HG02678 (cell line): ENCODE results near the gene CASZ1.

Source experiments
- ATAC-seq: cut with Tn5 transposase; IDR thresholded peaks from one replicate; pipeline ENCODE4 v1.9.1; 2021; ENCODE audit warnings: mild to moderate bottlenecking, moderate library complexity; ENCODE audit not compliant: unreplicated experiment

CASZ1 gene

DNA sequence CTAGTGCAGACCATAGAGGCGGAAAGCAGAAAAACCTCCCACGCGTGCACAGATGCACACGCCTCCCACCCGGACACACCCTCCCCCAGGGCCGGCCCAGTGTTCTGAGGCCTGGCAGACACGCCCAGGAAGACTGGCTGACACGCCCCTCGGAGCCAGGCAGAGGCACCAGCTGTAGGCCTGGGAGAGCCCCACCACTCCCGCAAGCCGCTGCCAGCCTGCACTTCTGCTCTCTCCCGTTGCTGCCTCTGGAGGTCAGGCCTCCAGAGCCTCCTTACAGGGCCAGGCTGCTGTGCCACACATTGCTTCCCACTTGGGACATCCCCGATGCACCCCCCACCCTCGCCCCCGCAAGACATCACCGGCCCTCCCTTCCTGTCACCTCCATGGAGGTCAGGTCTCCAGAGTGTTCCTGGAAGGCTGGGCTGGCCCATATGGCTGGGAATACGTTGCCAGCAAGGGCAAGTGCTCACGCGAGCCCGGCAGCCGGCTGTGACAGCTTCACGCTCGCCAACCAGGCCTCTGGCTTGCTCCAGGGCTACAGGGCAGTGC, 40.4 kb downstream of the CASZ1 start:
- ATAC-seq: no peak

DNA sequence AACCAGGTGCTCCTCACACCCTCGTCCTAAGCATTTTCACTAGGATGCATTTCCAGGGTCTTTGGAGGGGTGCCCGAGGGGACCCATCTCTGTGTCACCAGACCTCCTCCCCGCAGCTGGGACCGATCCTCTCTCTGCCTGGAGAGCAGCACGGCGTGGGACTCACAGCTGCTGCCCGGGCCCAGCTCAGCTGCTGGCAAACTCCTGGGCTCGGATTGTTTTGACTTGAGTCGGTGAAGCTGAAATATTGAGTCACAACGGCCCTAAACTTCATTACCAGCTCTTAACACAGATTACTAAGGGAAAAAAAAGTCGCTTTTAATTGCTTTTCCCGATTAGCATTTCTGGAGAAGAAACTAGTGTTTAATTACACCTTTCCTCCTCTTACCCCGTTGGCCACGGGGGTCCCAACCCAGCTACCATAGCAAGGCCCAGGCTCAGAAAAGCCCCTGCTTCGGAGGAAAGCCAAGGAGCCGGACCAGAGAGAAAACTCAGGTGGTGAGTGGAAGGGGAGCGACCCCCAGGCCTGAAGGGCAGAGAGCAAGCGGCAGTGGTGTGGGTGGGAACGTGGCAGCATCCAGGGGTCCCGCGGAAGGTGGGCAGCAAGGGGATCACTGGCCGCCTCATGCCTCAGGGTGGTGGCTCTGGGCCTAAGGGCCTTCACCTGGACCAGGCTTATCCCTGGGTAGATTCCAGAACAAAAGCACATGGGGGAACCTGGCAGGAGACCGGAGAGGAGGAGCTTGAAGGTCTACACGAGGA, 41.7 kb downstream of the CASZ1 start:
- ATAC-seq: no peak

DNA sequence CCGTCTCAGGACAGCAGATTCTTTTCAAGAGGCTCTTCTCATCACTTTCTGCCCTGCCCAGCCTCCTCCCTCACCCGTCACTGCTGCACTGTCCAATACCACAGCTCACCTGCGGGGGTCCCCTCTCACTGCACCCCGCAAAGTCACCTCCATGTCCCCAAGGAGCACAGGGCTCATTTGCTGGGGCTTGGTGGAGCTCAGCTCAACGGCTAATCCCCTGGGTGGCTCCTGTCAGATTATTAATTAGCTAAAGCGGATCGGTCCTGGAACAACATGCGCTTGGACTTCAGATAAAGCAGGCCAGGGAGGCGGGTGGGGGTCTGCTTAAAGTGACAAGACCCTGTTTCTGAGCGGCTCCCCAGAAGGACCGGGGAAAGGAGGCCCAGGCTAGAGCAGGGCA, 43.1 kb downstream of the CASZ1 start:
- no peak for ATAC-seq

DNA sequence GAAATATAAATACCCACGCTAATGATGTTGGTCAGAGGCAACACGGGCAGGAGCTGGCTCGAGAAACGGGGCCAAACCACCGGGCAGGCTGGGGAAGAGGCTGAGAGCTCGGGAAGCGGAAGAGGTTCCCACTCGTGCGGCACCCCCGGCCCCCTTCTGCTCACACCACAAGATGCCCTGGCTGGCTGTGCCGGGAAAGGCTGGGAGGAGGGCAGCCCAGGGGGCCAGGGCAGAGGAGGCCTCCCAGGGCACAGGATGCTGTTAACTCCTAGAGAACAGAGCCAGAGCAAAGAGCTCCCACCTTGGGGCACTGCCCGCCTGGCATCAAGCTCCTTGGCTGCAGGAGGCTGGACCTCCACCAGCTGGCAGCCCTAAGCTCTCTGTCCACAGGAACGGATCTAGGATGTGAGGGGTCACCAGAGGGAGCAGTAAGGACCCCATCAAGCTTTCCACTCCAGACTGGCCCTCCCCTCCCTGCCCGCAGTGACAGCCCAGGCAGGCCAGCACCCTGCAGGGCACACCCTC, 44.8 kb downstream of the CASZ1 start:
- no peak for ATAC-seq

DNA sequence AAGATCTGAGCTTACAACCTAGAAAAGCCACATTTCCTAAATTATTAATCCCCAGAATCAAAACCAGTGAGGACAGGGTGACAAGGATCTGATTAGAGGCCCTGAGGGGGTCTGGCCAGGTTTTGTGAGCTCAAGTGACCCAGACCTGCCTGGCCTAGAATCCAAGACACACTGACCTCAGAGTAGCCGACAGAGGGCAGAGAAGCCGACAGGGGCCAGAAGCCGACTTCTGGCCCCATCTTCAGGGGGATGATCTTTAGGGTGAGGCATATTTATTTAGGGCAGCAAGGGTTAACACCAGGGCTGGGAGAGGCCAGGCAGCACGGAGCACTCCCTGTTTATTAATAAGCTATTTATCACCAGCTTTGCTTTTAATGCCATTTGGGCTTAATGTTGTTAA, 45.3 kb downstream of the CASZ1 start:
- no peak for ATAC-seq

DNA sequence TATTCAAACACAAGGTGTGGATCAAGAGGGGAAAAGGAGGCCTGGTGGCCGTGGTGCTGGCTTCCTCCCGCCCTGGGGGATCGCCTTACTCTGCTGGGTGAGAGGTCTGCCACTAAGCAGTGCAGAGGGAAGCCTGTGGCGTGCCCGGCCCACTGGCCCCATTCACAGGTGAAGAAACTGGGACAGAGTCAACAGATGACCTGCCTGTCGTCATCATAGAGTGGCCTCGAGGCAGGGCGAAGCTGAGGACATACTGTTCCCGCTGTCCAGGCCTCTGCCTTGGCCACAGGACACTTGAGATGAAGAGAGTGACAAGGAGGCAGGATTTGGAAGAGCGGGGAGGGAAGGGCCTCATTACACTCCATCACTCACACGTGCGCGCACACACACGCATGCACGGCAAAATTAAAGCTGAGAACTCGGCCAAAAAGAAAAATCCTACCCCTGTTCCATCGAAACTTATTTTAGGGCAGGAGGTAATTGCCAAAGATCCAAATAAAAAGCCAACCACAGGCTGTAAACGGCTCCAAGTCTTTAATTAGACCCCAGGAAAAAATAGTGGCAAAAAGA, 50.5 kb downstream of the CASZ1 start:
- no peak for ATAC-seq

DNA sequence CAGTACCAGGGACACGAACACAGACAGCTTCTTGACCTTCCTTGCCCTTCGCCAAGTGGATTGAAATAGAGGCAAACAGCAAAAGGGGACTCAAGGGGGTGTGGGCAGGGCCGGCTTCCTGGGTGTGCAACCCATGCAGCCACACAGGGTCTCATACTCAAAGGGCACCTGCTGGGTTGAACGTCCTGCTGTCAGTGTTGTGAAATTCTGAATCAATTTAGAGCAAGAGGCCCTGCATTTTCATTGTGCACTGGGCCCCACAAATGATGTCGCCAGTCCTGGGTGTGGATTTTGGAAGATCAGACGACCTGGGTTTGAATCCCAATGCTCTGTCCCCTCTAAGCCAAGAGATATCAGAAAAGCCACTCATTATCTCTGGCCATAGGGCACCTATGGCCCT, 51.1 kb downstream of the CASZ1 start:
- ATAC-seq: no peak

DNA sequence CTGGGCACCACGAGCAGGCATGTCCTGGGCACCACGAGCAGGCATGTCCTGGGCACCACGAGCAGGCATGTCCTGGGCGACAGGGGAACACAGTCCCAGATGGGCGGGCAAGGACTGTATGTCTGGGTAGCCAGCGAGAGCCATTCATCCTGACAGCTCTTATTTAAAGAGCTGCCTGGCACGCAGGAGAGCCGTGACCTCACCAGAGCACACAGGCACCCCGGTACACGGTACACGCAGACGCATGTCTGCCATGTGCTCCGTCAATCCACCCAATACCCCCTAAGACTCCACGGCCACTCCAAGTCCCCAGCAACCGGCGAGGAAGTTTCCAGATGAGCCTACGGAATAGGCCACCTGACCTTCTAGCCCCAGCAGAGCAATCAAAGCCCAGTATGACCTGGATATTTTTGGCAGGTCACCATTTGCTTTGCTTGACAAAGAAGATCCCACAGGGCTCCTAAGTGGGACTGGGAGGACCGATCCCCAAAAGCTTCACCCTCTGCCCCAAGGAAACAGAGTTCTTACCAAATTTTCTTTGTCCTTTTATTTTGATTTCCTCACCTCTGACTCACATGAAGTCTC, 51.7 kb downstream of the CASZ1 start:
- ATAC-seq: no peak

DNA sequence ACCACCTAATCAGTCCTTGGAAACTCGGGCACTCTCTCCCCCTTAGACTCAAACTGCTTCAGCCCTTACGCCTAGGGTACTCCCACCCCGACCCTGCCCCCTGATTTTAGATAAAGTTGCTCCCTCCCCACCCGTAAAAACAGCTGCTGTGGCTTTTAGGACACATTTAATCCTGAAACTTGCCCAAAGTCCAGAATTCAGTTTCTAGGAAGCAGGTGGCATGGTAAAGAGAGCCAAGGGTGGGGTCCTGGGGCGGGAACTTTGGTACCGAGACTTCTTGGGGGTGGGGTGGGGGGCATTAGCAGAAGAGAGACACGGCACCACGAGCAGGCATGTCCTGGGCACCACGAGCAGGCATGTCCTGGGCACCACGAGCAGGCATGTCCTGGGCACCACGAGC, 52.4 kb downstream of the CASZ1 start:
- ATAC-seq: no peak

DNA sequence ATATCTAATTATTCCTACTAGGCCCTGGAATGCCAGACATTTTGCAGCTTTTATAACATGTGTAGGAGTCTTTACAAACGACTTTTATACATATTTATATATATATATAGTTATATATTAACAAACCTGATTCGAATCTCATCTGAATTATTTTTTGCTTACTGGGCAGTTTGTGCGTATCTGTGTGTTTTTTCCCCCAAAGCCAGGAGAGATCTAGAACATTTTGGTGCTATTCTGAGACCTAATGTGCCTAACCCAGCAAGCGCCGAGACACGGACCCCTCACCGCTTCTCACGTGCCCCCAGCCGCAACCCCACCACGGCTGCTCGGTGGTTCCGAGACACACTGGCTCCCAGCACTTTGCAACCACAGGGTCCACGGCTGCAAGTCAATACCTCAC, 54.8 kb downstream of the CASZ1 start:
- ATAC-seq: no peak

DNA sequence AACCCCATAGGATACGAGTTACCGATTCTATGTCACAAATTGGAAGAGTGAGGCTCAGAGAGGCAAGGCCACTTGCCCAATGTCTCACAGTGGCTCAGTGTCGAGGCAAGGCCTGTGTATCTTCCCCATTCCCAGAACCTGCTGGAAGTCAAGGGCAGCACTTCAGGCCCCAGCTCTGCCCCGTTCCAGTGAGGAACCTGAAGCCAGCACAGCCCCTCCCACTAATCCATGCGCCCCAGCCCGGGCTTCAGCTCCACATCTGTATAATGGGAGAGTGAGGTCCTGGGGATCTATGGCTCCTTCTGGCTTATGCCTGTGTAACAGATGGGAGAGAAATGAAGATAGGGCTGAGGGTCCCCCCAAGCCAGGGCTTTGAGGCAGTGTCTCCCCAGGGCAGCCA, 56.3 kb downstream of the CASZ1 start:
- ATAC-seq: no peak

DNA sequence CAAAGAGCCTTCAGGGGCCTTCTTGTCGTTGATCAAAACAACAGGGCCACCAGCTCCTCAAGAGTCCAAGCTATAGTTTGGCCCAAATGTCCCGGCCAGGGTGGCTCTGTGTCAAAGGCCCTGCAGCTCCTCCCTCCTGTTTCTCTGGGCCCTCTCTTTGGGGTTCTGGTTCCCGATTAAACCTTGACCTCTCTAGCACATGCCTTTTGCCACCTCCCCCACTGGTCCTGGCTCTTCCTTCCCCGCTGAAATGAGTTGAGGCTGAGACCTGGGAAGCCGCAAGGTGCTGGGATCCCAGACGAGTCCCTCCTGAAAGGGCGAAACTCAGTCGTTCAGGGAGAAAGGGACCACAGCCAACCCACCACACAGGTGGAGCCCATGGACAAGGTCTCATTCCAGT, 56.9 kb downstream of the CASZ1 start:
- no peak for ATAC-seq

DNA sequence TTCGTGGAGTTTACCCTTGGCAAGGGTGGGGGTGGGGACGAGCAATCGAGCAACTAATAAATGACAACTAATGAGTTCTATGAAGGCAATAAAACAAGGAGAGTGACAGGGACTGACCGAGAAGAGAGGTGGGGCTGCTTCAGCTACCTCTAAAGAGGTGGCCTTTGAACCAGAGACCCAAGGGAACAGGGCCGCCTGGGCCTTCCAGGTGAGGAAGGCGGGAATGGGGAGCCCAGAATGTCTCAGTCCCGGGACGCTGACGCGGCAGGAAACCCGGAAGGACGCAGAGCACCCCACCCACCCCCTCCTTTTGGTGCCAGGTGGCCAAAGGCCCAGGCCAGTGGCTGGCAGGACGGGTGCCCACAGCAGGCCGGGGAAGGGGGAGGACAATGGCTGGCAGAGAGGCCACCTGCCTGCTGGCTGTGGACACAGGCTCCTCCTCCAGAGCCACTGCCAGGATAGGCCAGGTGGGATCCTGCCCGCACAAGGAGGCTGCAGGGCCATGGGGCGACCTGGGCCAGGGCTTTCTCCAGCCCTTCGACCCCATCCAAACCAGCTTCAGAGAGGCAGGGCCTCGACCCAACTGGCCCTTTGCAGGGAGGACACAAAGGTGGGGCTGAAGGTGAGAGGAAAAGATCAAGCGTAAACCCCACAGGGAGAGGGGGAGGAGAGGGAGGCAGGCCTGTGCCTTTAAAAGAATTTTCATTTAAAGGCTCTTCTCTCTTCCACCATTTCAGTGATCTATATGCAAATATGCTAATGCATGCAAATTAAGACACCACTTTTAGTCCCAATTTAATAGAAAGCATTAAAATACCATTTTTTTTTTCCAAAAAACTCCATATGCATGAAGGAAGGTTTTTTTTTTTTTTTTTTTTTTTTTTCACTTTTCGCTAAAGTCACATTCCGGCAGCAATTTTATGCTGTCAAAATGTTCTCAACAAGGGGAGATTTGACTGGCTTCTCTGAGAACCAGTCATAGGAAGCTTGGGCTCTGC, 58.1 kb downstream of the CASZ1 start:
- no peak for ATAC-seq

DNA sequence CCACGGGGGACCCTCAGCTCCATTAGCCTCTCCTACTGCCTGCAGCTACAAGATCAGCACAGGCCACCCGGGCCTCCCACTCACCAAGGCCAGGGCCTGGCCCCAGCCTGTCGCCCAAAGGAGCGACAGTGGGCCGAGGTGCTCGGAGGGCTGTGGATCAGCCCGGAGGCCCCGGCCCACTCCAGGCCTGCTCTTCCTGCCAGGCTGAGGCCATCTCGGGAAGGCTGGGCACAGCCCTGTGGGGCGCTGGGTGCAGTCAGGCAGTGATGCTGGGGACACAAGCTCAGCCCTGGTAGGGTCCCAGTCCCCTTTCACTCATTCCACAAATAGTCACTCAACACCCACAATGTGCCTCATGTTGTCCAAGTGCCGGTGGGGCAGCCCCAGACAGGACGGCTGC, 58.8 kb downstream of the CASZ1 start:
- no peak for ATAC-seq

DNA sequence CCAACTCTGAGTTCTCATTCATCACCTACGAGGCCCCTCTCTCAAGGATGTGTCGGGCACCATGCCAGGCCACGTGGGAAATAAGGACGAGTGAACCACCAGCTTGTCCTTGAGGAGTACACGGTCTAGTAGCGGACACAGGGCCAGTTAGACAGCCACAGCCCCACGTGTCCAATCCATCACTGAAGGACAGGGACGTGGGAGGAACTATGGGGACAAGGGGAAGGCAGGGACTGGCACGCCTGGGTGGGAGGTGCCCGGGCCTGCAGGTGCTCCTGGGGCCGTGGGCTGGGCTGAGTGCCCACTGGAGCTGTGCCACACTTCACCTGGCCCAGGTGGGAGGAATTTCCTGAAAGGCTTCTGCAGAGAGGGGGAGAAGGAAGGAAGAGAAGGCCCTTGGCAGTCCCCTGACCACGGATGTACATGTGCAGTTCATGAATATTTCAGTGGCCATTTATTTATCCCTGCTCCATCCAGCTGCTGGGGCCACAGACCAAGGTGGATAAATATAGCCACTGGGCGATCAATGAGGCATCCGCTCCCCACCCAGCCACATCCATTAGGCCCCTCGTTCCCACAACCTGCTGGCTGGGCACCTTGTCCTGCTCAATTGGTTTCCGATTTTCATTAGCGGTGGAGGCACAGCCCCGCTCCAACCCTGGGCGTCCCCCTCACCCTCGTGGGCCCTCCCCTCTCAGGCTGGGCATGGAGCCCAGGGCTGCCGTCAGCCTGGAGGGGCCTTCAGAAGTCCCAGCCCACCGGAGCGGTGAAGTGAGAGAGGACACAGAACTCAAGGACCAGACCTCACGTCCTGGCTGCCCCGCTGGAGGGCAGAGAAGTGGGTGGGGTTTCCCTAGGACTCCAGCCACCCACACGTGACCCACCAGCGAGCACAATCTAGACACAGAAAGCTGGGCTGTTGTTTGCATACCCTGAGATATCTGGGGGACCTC, 59.5 kb downstream of the CASZ1 start:
- ATAC-seq: no peak

DNA sequence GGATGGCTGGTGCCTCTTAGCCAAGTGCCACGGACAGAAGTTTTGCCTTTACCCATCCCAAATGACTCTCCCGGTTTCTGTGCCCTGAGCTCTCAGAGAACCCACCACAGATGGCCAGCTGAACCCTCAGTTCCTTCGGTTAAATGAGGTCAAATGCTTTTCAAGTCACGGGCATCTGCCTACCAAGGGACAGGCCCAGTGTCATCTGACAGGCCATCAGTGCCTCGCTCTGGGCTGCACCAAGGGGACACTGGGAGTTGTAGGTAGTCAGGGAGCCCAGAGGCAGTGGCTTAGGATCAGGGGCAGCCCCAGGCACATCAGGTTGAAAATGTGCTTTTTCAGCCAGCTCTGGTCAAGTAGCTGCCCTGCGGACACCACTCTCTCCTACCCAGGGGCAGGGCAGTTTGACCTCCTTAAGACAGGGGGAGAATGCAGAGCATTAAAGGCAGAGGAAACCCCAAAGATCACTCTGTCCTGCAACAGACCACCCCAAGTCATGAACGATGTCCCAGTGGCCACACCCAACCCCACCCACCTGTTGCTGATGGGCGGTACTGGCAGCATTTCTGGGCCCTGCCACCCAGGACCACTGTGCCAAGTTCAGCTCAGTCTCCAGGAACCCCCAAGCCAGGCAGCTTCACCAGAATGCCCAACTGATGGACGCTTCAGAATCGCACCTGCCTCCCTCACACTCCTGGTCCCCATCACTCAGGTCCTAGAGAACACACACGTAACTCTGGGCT, 60.7 kb downstream of the CASZ1 start:
- ATAC-seq: no peak

DNA sequence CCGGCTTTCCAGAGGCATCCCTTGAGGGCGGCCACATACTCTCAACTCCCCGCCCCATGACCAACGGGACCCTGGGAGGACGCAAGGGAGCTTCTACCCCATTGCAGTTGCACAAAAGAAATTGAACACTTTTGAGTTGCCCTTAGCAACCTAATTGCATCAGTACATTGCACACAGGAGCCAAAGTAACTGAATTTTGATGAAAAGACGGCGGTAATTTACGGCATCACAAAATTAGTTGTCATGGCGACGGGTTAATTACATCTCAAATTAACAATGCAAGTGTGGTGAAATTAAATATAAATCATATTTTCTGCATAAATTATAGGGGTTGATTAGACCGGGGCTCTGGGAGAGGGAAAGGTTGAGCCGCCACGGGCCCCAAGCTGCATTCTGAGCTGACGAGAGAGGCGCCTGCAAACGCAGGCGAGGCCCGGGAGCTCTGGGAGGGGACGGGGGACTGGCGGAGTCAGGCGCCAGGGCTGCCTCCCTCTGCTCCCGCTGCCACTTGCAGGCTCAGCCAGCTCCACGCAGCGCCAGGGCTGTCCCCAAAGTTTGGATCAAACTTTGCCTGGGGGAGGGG, 61.4 kb downstream of the CASZ1 start:
- ATAC-seq: no peak

DNA sequence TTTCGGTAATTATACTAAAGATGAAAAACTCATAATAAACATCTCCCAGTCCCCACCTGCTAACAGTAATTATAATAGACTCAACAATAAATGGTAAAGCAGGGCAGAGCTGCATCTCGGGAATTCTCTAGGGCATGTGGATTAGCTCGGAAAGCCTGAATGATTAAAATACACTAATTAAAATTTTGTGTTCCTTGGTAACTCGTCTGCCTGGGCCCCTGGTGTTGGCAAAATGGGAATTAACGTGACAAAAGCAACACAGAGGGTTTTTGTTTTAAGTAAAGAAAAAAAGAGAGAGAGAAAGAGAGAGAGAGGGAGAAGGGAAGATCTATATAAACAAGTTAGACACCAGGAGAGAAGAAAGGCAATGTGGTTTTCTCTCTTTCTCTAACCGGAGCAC, 62.1 kb downstream of the CASZ1 start:
- no peak for ATAC-seq
